HCT116 (cell line): ENCODE results near the gene THSD7B.

ENCODE experiments used
- EZH2 ChIP-seq: fragments of 200-600 bp; sonication (generic); IDR thresholded peaks from 2 replicates; pipeline ENCODE4 v1.6.1; 2017; ENCODE audit warnings: antibody characterized with exemption, mixed run types
- EZH2phosphoT487 ChIP-seq: fragments of 200-600 bp; IDR thresholded peaks from 2 replicates; pipeline ENCODE4 v1.6.1; 2018; ENCODE audit warnings: antibody characterized with exemption, borderline replicate concordance
- FOSL1 ChIP-seq: IDR thresholded peaks from 2 replicates; pipeline ENCODE4 v1.6.1; 2012; ENCODE audit warnings: low read depth
- JUND ChIP-seq: IDR thresholded peaks from 2 replicates; pipeline ENCODE4 v1.6.1; 2012
- MAX ChIP-seq: IDR thresholded peaks from 2 replicates; pipeline ENCODE4 v1.6.1; 2012
- POLR2A ChIP-seq: IDR thresholded peaks from 2 replicates; pipeline ENCODE4 v1.7.0; 2011; ENCODE audit warnings: borderline replicate concordance; ENCODE audit not compliant: insufficient read depth, insufficient read length; ENCODE audit errors: extremely low read depth
- POLR2AphosphoS5 ChIP-seq: IDR thresholded peaks from 2 replicates; pipeline ENCODE4 v1.6.1; 2011; ENCODE audit warnings: mild to moderate bottlenecking, low read depth, low read length, moderate library complexity
- REST ChIP-seq: IDR thresholded peaks from 2 replicates; pipeline ENCODE4 v1.6.1; 2012; ENCODE audit warnings: low read depth
- SP1 ChIP-seq: IDR thresholded peaks from 2 replicates; pipeline ENCODE4 v1.6.1; 2012; ENCODE audit warnings: low read depth
- YY1 ChIP-seq: IDR thresholded peaks from 2 replicates; pipeline ENCODE4 v1.6.1; 2011; ENCODE audit warnings: low read length, low read depth, moderate library complexity, mild to moderate bottlenecking; ENCODE audit not compliant: insufficient replicate concordance; ENCODE audit errors: extremely low read depth
- ZFX ChIP-seq: fragments of 450-650 bp; IDR thresholded peaks from 2 replicates; pipeline ENCODE4 v1.6.1; 2017
- ZNF274 ChIP-seq: fragments of 200-500 bp; sonication (Bioruptor generic); IDR thresholded peaks from 2 replicates; pipeline ENCODE4 v1.6.1; 2014; ENCODE audit warnings: mild to moderate bottlenecking, low read depth, low read length, inconsistent platforms
- TF ChIP-seq, protein P1 (sequence below), 3 experiments: fragments of 200-600 bp in 1 of 3; sonication (generic) in 1 of 3; IDR thresholded peaks in 2 of 3; conservative IDR thresholded peaks in 1 of 3; 2 replicates each; pipeline ENCODE4 v1.5.1; 2012 to 2017; ENCODE audit warnings: low read depth in 2 of 3, low read length in 2 of 3, antibody characterized with exemption in 1 of 3, borderline replicate concordance in 1 of 3, control low read depth in 1 of 3, mild to moderate bottlenecking in 1 of 3, mixed read lengths in 1 of 3, mixed run types in 1 of 3, moderate library complexity in 1 of 3; ENCODE audit not compliant: insufficient read depth in 1 of 3
- TF ChIP-seq, protein P2 (sequence below): IDR thresholded peaks from 2 replicates; pipeline ENCODE4 v1.6.1; 2011; ENCODE audit warnings: mild to moderate bottlenecking, low read length, moderate library complexity; ENCODE audit not compliant: insufficient replicate concordance; ENCODE audit errors: extremely low read depth

DNA sequence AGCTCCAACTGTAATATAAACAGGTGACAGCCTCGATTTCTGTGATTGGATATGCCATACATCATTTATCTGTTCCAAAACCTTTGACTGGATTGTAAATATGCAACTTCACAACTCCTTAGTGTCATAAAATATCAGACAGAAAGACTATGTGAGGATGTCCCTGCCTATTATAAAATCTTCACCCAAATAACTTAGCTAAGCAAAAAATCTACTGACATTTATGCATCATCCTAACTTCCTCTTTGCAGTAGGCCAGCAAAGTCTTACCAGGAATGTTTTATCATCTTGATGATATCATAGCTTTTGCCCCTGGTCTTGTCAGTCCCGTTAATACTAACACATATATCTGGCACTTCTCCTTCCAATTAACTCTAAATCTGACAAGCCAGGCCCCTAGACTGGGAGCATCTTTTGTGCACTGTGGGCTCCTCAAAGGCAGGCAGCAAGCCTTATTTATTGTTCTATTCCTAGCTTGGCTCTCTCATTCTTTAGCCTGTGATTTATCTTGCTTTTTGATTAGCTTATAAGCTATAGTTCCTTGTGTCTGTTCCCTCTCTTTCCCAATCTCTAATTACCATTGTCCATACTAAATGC is 842.5 kb downstream of the THSD7B start:
- TF ChIP-seq, protein P1, sequence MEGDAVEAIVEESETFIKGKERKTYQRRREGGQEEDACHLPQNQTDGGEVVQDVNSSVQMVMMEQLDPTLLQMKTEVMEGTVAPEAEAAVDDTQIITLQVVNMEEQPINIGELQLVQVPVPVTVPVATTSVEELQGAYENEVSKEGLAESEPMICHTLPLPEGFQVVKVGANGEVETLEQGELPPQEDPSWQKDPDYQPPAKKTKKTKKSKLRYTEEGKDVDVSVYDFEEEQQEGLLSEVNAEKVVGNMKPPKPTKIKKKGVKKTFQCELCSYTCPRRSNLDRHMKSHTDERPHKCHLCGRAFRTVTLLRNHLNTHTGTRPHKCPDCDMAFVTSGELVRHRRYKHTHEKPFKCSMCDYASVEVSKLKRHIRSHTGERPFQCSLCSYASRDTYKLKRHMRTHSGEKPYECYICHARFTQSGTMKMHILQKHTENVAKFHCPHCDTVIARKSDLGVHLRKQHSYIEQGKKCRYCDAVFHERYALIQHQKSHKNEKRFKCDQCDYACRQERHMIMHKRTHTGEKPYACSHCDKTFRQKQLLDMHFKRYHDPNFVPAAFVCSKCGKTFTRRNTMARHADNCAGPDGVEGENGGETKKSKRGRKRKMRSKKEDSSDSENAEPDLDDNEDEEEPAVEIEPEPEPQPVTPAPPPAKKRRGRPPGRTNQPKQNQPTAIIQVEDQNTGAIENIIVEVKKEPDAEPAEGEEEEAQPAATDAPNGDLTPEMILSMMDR (IDR thresholded peaks at IDR 0.05 in 2 of 3, conservative IDR thresholded peaks at IDR 0.05 in 1 of 3; ENCODE audit: borderline replicate concordance in 1 of 3, insufficient read depth in 1 of 3, low read depth in 2 of 3, low read length in 2 of 3), result no peak
- TF ChIP-seq EZH2, result no peak
- TF ChIP-seq POLR2A, result no peak
- TF ChIP-seq SP1, result no peak
- TF ChIP-seq YY1, result no peak
- TF ChIP-seq REST, result no peak
- no peak for TF ChIP-seq FOSL1
- TF ChIP-seq, protein P2, sequence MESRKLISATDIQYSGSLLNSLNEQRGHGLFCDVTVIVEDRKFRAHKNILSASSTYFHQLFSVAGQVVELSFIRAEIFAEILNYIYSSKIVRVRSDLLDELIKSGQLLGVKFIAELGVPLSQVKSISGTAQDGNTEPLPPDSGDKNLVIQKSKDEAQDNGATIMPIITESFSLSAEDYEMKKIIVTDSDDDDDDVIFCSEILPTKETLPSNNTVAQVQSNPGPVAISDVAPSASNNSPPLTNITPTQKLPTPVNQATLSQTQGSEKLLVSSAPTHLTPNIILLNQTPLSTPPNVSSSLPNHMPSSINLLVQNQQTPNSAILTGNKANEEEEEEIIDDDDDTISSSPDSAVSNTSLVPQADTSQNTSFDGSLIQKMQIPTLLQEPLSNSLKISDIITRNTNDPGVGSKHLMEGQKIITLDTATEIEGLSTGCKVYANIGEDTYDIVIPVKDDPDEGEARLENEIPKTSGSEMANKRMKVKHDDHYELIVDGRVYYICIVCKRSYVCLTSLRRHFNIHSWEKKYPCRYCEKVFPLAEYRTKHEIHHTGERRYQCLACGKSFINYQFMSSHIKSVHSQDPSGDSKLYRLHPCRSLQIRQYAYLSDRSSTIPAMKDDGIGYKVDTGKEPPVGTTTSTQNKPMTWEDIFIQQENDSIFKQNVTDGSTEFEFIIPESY, result no peak
- TF ChIP-seq POLR2AphosphoS5, result no peak
- TF ChIP-seq ZFX, result no peak
- no peak for TF ChIP-seq JUND
- TF ChIP-seq EZH2phosphoT487, result no peak
- no peak for TF ChIP-seq ZNF274
- no peak for TF ChIP-seq MAX
